ENCODE results near the gene TRAPPC2.

Gene TRAPPC2

DNA sequence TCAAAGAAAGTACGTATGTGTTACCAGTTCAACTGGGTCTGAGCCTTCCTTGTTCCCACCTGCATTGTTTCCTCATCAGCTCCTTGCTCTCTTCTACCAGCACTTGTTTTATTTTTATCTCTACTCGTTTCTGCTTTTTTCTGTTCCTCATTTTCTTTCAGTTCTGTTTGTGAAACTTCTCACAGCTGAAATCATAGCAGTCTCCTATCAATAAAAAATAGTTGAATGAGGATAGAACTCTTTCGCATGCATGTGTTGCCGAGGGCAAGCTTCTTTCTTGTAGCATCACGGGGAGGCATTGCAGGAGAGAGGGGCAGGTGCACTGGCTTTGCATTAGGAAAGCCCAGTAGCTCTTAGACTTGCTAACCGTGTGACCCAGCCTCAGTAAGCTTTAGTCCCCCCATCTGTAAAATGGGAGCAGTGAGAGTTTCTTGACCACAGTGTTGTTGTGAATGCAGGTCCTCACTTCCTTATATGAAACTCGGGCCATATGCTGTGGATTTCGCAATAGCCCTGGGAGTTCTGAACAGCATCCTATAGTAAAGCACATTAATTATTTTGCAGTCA, 24.8 kb upstream of the TRAPPC2 start:
- H3K79me2 ChIP-seq (ENCODE audit: low read length): no peaks in the 10 kb centered on the region
- no peak overlapping the region for H3K9ac ChIP-seq (ENCODE audit: low read length)
- no peaks in the 10 kb centered on the region; the same call in 1 of the 2 replicates for H3K36me3 ChIP-seq (replicated peaks; ENCODE audit: insufficient read depth, low read length)
- no peak for DNase-seq
- H4K20me1 ChIP-seq (ENCODE audit: insufficient read depth, low read length): no peaks in the 10 kb centered on the region
- peaks cover 17% of the 10 kb centered on the region for H3K4me1 ChIP-seq (ENCODE audit: low read length)
- H2AFZ ChIP-seq (ENCODE audit: low read length): no peak overlapping the region
- peaks cover 18% of the 10 kb centered on the region; the same call in 1 of the 2 replicates for H3F3A ChIP-seq (ENCODE audit: insufficient read depth, low read length)
- no peaks in the 10 kb centered on the region for H3K9me3 ChIP-seq (replicated peaks; ENCODE audit: insufficient read depth, low read length)
- peak overlapping the region; percentile 44; the same call in 1 of the 2 replicates for H3K4me2 ChIP-seq (ENCODE audit: low read depth, low read length)
- TF ChIP-seq CTCF (IDR thresholded peaks at IDR 0.05; ENCODE audit: low read length) (no peak), EZH2 (optimal IDR thresholded peaks at IDR 0.05; ENCODE audit: low read depth, low read length) (no peak), EZH2phosphoT487 (IDR thresholded peaks at IDR 0.05; ENCODE audit: low read length) (no peak)
- no peaks in the 10 kb centered on the region for H3K9me2 ChIP-seq (replicated peaks; ENCODE audit: insufficient read depth, low read length)
- no peaks in the 10 kb centered on the region for H3K27me3 ChIP-seq (replicated peaks; ENCODE audit: insufficient read depth, low read length)
- H3K27ac ChIP-seq (ENCODE audit: low read length): peak overlapping the region; percentile 77; the same call in 1 of the 2 replicates
- H3K4me3 ChIP-seq (ENCODE audit: low read length): no peak overlapping the region

GRCh38 chrX:13756381-13756780, 22.0 kb upstream of the TRAPPC2 start:
- TF ChIP-seq EZH2phosphoT487 (IDR thresholded peaks at IDR 0.05; ENCODE audit: low read length): no peak
- TF ChIP-seq EZH2 (optimal IDR thresholded peaks at IDR 0.05; ENCODE audit: low read depth, low read length): no peak
- TF ChIP-seq CTCF (IDR thresholded peaks at IDR 0.05; ENCODE audit: low read length): no peak
- Histone ChIP-seq H2AFZ (ENCODE audit: low read length) (no peak overlapping the region), H3K27me3 (replicated peaks; ENCODE audit: insufficient read depth, low read length) (no peaks in the 10 kb centered on the region), H3K9me2 (replicated peaks; ENCODE audit: insufficient read depth, low read length) (no peaks in the 10 kb centered on the region), H3K36me3 (replicated peaks; ENCODE audit: insufficient read depth, low read length) (no peaks in the 10 kb centered on the region; the same call in 1 of the 2 replicates), H3K4me1 (ENCODE audit: low read length) (peaks cover 34% of the 10 kb centered on the region), H3K4me2 (ENCODE audit: low read depth, low read length) (no peak overlapping the region), H4K20me1 (ENCODE audit: insufficient read depth, low read length) (no peaks in the 10 kb centered on the region), H3K4me3 (ENCODE audit: low read length) (no peak overlapping the region), H3K9me3 (replicated peaks; ENCODE audit: insufficient read depth, low read length) (no peaks in the 10 kb centered on the region), H3K9ac (ENCODE audit: low read length) (no peak overlapping the region), H3K79me2 (ENCODE audit: low read length) (no peaks in the 10 kb centered on the region), H3F3A (ENCODE audit: insufficient read depth, low read length) (peaks cover 25% of the 10 kb centered on the region; the same call in 1 of the 2 replicates), H3K27ac (ENCODE audit: low read length) (no peak overlapping the region)
- DNase-seq: no peak

- Histone ChIP-seq H3K9ac (ENCODE audit: low read length) (no peak overlapping the region), H3F3A (ENCODE audit: insufficient read depth, low read length) (peaks cover 30% of the 10 kb centered on the region; the same call in 1 of the 2 replicates), H3K9me3 (replicated peaks; ENCODE audit: insufficient read depth, low read length) (no peaks in the 10 kb centered on the region), H4K20me1 (ENCODE audit: insufficient read depth, low read length) (no peaks in the 10 kb centered on the region), H2AFZ (ENCODE audit: low read length) (no peak overlapping the region), H3K27me3 (replicated peaks; ENCODE audit: insufficient read depth, low read length) (no peaks in the 10 kb centered on the region), H3K27ac (ENCODE audit: low read length) (no peak overlapping the region), H3K4me1 (ENCODE audit: low read length) (peaks cover 44% of the 10 kb centered on the region), H3K4me3 (ENCODE audit: low read length) (no peak overlapping the region), H3K79me2 (ENCODE audit: low read length) (no peaks in the 10 kb centered on the region), H3K36me3 (replicated peaks; ENCODE audit: insufficient read depth, low read length) (no peaks in the 10 kb centered on the region; the same call in 1 of the 2 replicates), H3K9me2 (replicated peaks; ENCODE audit: insufficient read depth, low read length) (no peaks in the 10 kb centered on the region), H3K4me2 (ENCODE audit: low read depth, low read length) (no peak overlapping the region)
- DNase-seq: no peak
- TF ChIP-seq EZH2phosphoT487 (IDR thresholded peaks at IDR 0.05; ENCODE audit: low read length) (no peak), CTCF (IDR thresholded peaks at IDR 0.05; ENCODE audit: low read length) (no peak), EZH2 (optimal IDR thresholded peaks at IDR 0.05; ENCODE audit: low read depth, low read length) (no peak)
Measured at GRCh38 chrX:13755254-13755653, 20.8 kb upstream of the TRAPPC2 start.
